HG03175 (cell line): Measurements from ENCODE around the gene TMED1.

ENCODE experiments used
- ATAC-seq: cut with Tn5 transposase; IDR thresholded peaks from one replicate; pipeline ENCODE4 v1.9.1; 2021; ENCODE audit warnings: mild to moderate bottlenecking, moderate library complexity; ENCODE audit not compliant: unreplicated experiment

TMED1 gene

GRCh38 chr19:10835089-10835753 lies 791 bp downstream of the TMED1 start:
- ATAC-seq, result no peak

DNA sequence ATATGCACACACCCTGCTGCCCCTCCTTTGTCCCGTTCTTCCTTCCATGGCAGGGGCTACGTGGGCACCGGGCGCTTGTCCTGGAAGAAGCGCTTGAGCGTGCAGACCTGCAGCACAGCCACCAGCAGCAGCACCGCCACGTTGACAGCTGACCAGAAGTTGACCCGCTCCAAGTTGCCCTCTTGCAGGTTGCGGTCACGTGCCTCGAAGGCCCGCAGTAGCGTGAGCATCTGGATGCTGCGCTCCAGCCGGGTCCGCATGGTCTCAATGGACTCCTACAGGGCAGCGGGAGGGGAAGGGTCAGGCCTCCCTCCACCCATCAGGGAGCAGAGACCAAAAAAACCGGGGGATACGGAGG lies 3.1 kb downstream of the TMED1 start:
- ATAC-seq, result no peak

DNA sequence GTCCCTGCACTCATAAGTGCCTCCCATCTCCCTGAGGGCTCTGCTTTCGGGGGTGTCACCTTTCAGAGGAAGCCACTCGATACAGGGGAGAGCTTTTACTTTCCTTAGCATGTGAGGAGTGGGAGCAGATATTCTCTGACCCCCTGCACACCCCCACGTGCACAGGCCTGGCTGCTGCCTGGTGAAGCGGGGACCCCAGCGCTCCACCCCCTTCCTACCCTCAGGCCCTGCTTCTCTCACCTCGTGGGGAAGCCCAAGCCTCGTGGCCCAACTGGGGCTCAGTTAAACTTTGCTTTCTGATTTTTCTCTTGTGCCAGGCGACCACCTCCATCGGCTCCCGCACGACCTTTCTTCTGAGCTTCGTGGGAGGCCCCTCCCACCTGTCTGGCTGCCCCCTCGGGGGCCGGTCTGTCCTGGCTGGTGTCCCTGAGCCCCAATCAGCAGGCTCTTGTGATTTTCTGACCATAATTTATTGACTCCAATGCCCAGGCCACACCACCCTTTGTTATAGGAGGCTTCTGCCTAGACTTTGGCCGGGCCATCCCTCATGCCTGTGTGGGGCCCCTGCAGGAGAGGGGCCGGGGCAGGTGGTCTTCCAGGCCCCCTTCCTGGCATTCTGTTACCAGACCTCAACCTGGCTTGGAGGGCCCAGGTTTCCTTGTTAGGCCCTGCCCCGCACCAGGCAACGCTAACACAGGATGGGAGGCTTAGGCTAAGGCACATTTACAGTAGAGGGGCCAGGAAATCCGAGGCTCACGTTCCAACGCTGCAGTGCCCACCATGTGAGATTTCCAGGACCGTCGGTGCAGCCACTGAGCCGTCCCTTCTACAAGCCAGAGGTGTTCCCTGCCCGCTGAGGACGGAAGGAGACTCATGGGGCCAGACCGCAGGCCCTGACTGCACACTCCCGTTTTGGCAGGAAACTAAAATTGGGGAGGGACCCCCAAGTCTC lies 3.7 kb downstream of the TMED1 start:
- no peak for ATAC-seq

DNA sequence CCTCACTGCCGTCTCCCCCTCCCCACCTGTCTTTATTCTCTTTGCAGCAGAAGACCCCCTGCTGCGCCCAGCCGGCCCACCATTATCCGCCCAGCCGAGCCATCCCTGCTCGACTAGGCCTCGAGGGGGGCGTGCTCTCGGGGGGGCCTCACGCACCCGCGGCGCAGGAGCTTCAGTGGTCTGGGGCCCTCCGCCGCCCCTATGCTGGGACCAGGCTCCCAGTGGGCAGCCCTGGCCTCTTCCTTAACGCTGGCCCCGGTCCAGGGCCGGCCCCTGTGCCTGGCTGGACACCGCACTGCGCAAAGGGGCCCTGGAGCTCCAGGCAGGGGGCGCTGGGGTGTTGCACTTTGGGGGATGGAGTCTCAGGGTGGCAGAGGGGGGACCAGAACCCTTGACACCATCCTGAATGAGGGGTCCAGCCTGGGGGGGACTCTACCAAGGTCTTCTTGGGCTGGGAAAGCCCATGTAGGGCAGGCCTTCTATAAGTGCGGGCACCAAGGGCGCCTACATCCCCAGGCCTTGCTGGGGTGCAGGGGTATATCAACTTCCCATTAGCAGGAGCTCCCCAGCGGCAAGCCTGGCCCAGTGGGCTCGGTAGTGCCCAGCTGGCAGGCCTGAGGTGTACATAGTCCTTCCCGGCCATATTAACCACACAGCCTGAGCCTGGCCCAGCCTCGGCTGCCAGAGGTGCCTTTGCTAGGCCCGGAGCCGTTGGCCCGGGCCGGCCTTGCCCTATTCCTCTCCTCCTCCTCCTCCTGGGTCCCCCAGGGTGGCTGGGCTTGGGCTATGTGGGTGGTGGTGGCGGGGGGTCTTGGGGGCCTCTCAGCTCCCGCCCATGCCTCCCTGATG lies 4.9 kb downstream of the TMED1 start:
- ATAC-seq, result no peak

DNA sequence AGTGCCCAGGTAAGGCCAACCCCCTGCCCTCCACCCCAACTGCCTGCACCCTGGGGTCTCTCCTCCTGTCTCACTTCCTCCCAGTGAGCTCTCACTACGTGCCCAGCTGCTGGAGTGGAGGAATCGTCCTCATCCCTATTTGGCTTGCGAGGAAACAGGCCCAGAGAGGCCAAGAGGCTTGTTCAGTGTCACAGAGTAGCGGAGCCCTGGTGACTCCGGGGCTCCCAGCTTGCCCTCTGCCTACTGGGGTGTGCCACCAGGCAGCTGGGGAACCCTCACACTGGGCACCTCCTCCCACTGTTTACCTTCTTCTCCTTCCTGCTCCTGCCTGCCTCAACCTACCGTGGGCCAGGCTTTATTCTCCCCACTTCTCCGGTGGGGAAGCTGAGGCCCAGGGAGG lies 5.6 kb downstream of the TMED1 start:
- ATAC-seq, result no peak

- ATAC-seq, result no peak
Observed at GRCh38 chr19:10829967-10830366, 6.0 kb downstream of the TMED1 start.

DNA sequence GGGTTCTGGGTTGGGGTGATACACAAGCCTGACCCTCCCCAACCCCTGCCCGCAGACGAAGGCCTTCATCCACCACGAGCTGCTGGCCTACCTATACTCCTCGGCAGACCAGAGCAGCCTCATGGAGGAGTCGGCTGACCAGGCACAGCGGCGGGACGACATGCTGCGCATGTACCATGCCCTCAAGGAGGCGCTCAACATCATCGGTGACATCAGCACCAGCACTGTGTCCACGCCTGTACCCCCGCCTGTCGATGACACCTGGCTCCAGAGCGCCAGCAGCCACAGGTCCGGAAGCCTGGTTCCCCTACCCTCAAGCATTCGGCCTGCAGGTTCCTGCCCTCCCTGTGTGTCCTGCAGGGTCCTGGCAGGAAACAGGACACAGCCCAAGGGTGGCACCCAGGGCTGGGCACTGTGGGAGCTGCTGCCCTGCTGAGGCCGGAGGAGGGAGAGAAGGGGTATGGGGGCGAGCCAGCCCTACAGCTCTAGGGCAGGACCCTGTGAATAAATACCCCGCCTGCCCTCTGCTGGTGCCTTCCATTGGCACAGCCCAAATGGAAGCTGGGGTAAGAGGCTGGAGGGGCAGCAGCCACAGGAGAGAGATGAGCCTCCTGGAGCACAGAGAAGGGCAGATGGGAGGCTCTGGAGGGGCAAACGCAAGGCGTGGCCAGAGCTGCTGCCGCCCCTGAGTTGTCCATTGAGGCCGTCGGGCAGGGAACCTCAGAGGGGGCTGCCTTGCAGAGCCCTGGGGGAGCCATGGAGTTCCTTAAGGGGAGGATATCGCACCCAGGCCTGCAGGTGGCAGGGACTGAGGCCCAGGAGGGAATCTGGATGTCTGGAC lies 6.8 kb downstream of the TMED1 start:
- no peak for ATAC-seq

- ATAC-seq, result no peak
Observed at GRCh38 chr19:10826846-10827245, 9.2 kb downstream of the TMED1 start.

GRCh38 chr19:10826231-10826630 lies 9.8 kb downstream of the TMED1 start:
- no peak for ATAC-seq

DNA sequence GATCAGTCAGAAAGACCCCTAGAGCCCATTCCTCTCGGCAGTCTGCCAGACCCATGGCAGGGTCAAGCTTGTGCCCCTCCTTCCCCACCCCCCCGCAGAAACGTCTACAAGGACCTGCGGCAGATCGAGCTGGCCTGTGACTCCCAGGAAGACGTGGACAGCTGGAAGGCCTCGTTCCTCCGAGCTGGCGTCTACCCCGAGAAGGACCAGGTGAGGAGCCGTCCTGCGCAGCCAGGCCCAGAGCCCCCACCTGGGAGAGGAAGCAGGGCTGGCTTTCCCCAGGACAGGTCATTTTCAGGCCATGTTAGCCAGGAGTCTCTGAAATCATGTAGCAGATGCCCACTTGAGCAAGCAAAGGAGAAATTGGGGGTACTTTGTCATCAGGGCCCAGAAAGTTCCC lies 12.3 kb downstream of the TMED1 start:
- no peak for ATAC-seq

DNA sequence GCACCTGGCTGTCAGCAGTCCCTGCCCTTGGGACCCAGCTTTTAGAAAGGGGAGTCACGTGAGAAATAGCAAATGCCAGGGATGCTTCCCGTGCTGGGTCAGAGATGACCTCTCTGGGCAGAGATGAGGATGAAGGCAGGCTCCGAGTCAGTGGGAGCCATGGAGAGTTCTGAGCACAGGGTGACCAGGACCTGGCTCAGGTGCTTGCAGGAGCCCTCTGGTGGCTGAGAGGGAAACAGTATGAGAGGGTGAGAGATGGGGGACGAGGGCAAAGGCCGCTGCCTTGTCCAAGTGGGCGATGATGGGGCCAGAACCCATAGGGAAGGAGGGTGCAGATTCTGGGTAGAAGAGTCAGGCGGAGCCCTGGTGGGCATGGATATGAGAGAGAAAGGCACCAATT lies 15.8 kb downstream of the TMED1 start:
- ATAC-seq, result no peak

DNA sequence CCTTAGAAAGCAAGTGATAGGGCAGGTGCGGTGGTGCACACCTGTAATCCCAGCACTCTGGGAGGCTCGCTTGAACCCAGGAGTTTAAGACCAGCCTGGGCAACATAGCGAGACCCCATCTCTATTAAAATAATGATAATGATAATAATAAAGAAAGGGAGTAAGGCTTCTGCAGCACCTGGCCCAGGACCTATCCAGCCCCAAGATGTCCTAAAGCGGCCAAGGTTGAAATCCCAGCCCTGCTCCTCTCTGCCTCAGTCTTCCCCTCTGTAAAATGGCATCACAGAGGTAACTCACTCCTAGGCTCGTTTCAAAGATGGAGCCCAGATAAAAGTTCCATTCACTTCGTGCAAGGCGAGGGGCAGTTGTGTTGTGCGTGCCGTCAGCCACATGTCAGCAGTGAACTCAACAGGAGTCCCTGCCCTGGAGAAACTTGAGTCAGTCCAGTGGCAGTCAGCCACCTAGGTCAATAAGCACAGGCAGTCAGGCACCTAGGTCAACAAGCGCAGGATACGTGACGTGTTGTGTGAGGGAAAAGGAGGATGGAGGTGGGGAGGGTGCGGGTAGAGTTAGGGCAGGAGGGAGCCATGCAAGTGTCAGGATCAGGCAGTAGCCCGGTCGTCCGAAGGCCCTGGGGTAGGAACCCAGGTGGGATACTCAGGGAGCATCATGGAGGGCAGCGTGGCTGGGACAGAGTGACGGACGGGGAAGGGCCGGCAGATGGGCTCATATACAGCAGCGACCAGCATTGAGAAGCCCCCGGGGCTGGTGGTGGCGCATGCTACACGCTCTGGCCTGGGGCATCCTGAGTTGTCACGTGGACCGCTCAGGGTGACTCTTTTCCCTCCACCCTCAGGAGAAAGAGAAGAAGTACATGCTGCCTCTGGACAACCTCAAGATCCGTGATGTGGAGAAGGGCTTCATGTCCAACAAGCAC lies 16.6 kb downstream of the TMED1 start:
- ATAC-seq, result no peak

- ATAC-seq, result no peak
Observed at GRCh38 chr19:10818301-10819123, 17.5 kb downstream of the TMED1 start.

DNA sequence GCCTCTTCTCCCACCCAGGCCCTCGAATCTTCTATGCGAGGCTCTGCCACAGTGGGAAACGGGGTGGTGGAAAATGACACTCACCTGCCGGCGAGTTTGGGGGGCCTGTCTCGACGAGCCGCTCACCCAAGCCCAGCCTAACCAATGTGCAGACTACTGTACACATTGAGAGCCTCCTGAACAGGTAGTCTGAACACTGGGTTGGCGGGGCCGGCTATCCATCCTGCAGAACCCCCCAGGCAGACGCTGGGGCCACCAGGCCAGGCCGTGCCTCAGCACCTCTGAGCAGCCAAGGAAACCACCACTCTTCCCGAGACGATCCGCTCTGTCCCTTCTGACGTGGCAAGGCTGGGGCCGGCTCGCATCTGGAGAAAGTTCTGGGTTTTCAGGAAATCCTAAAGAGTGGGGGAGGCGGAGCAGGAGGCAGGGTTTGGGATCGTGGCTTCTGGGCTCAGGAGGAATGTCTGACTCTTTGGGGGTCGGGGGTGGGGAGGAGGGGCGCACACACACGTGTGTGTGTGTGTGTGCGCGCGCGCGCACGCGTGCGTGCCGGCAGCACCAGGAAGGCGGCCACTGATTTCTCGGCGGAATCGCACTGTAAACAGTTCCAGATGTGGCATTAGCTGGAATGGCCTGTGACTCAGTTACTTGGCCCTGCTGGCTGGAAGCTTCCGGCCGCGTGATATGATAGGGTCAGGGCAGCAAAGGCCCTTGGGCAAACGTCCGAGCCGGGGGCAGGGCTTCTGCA lies 18.5 kb downstream of the TMED1 start:
- no peak for ATAC-seq

- ATAC-seq, result no peak
Observed at GRCh38 chr19:10816691-10817090, 19.3 kb downstream of the TMED1 start.

- no peak for ATAC-seq
Observed at GRCh38 chr19:10815969-10816644, 19.9 kb downstream of the TMED1 start.

- no peak for ATAC-seq
Observed at GRCh38 chr19:10815007-10815536, 20.9 kb downstream of the TMED1 start.
